Right lobe of liver (tissue), 4 donors: ENCODE results near the gene DCAF8L2.

ENCODE experiments used
- CTCF ChIP-seq, 4 donors: fragments of 200-600 bp in 3 of 4; fragments of 450-650 bp in 1 of 4; IDR thresholded peaks; one replicate each; pipeline versions ENCODE4 v1.5.1 to v1.8.0; 2016 to 2022; ENCODE audit warnings: antibody characterized with exemption in 4 of 4, mild to moderate bottlenecking in 2 of 4
- POLR2A ChIP-seq: fragments of 450-650 bp; IDR thresholded peaks from one replicate; pipeline ENCODE4 v1.6.1; 2017; ENCODE audit warnings: antibody characterized with exemption, mild to moderate bottlenecking
- donor health status: DM: no; HTN: no; CAD: no.
- donor health status: DM: no; HTN: no; CAD: no.
- donor health status: DM: no; HTN: yes; CAD: no.

GRCh38 chrX:27731962-27732361, 141.8 kb downstream of the DCAF8L2 start:
- TF ChIP-seq CTCF (IDR thresholded peaks at IDR 0.05) (no peak), POLR2A (no peak)
